Omental fat pad (tissue), 4 donors: Measurements from ENCODE around the gene SRF. TPM values are rescaled to one million over a fixed set of nuclear protein-coding genes. Genes with fewer than 3 reads are reported as not detected.

Experiments used
- ATAC-seq: fragments of 150-250 bp; one replicate; pipeline ENCODE4 v1.9.1; 2016; ENCODE audit warnings: mild to moderate bottlenecking, moderate library complexity; ENCODE audit not compliant: low FRiP score
- DNase-seq: peaks from one replicate; pipeline ENCODE4 v3.0.0-alpha.2; 2019; ENCODE audit warnings: low spot score
- CTCF ChIP-seq, 3 donors: fragments of 450-650 bp; IDR thresholded peaks; one replicate each; pipeline ENCODE4 v1.5.1; 2016 to 2017; ENCODE audit warnings: antibody characterized with exemption in 3 of 3, mild to moderate bottlenecking in 3 of 3, moderate library complexity in 2 of 3
- total RNA-seq, 4 donors: library from RNA; depleted of rRNA; stranded (reverse); fragments of >200 nt; gene quantifications; one replicate each; pipeline ENCODE4 v1.1.0, GENCODE V29; 2016

The SRF gene
- total RNA-seq = 10 to 100 TPM; 21.5 to 37.8 (median 24.4) TPM

GRCh38 chr6:43170931-43171706 lies at the start of gene SRF:
Gene SRF (plus strand): TSS chr6:43171269. CDS start chr6:43171657, 388 bp downstream.
- peak in 2 of 3 donors; percentile 76 to 82 for TF ChIP-seq CTCF (IDR thresholded peaks at IDR 0.05)
- DNase-seq = peak; percentile 99
- peak; percentile 83 for ATAC-seq

- DNase-seq = no peak
Measured at GRCh38 chr6:43122146-43122545, 48.9 kb upstream of the SRF start.

GRCh38 chr6:43123461-43124314 lies 47.4 kb upstream of the SRF start:
- no peak for ATAC-seq
- no peak for DNase-seq
- TF ChIP-seq CTCF (IDR thresholded peaks at IDR 0.05) = no peak

More at GRCh38 chr6:43122146-43122545, 48.9 kb upstream of the SRF start:
- no peak for ATAC-seq
- TF ChIP-seq CTCF (IDR thresholded peaks at IDR 0.05) = no peak

- no peak for TF ChIP-seq CTCF (IDR thresholded peaks at IDR 0.05)
- ATAC-seq (no peak), DNase-seq (no peak)
Measured at GRCh38 chr6:43124481-43124880, 46.6 kb upstream of the SRF start.

- TF ChIP-seq CTCF (IDR thresholded peaks at IDR 0.05) = no peak
- DNase-seq = no peak
- no peak for ATAC-seq
Measured at GRCh38 chr6:43125119-43125518, 46.0 kb upstream of the SRF start.

- ATAC-seq (no peak), DNase-seq (no peak)
- no peak for TF ChIP-seq CTCF (IDR thresholded peaks at IDR 0.05)
Measured at GRCh38 chr6:43125555-43125954, 45.5 kb upstream of the SRF start.
